HepG2 (cell line): ENCODE measurements around the gene C16orf54. TPM values are rescaled to one million over a fixed set of nuclear protein-coding genes. Genes with fewer than 3 reads are reported as not detected.
A peak's percentile ranks its signal among the peaks of the same experiment; 100 is the strongest.

Source experiments
- ATF7 ChIP-seq, 2 experiments: fragments of 450-650 bp in 1 of 2; sonication (generic) in 1 of 2; formaldehyde crosslinking in 1 of 2; IDR thresholded peaks; 2 replicates each; pipeline versions ENCODE4 v1.4.0 to v1.6.1; 2016 to 2020; ENCODE audit warnings: antibody characterized with exemption in 1 of 2, mild to moderate bottlenecking in 1 of 2, missing genetic modification reagents in 1 of 2
- BRF2 ChIP-seq: sonication (generic); formaldehyde crosslinking; IDR thresholded peaks from 2 replicates; pipeline ENCODE4 v1.8.1; 2022; ENCODE audit warnings: mild to moderate bottlenecking, missing genetic modification reagents
- GABPA ChIP-seq, 2 experiments: IDR thresholded peaks; 2 replicates each; pipeline ENCODE4 v1.6.1; 2011 to 2016; ENCODE audit warnings: low read depth in 2 of 2, low read length in 1 of 2, missing biosample characterization in 1 of 2, missing genetic modification characterization in 1 of 2
- HHEX ChIP-seq: IDR thresholded peaks from 2 replicates; pipeline ENCODE4 v1.6.1; 2016; ENCODE audit warnings: control low read depth
- HMG20A ChIP-seq: IDR thresholded peaks from 2 replicates; pipeline ENCODE4 v1.6.1; 2016; ENCODE audit warnings: borderline replicate concordance
- HOXA9 ChIP-seq: sonication (generic); formaldehyde crosslinking; IDR thresholded peaks from 2 replicates; pipeline ENCODE4 v1.8.1; 2022; ENCODE audit warnings: missing genetic modification reagents, mild to moderate bottlenecking, moderate library complexity, borderline replicate concordance
- IRF9 ChIP-seq: sonication (generic); formaldehyde crosslinking; IDR thresholded peaks from 2 replicates; pipeline ENCODE4 v1.8.0; 2022; ENCODE audit warnings: missing genetic modification reagents, mild to moderate bottlenecking, borderline replicate concordance
- ISL2 ChIP-seq: sonication (generic); formaldehyde crosslinking; IDR thresholded peaks from 2 replicates; pipeline ENCODE4 v1.5.0; 2020; ENCODE audit warnings: missing genetic modification reagents
- ISX ChIP-seq: sonication (generic); formaldehyde crosslinking; conservative IDR thresholded peaks from 2 replicates; pipeline ENCODE4 v1.5.0; 2020; ENCODE audit warnings: missing genetic modification reagents
- JUND ChIP-seq: sonication (generic); formaldehyde crosslinking; IDR thresholded peaks from 2 replicates; pipeline ENCODE4 v1.8.0; 2022; ENCODE audit warnings: mild to moderate bottlenecking, missing genetic modification reagents
- MEIS2 ChIP-seq: sonication (generic); formaldehyde crosslinking; IDR thresholded peaks from 2 replicates; pipeline ENCODE4 v1.9.0; 2021; ENCODE audit warnings: mild to moderate bottlenecking, missing genetic modification reagents
- NFYC ChIP-seq: IDR thresholded peaks from 2 replicates; pipeline ENCODE4 v1.6.1; 2016; ENCODE audit warnings: missing genetic modification reagents, missing compliant biosample characterization
- PCBP1 ChIP-seq: fragments of 200-400 bp; formaldehyde crosslinking; IDR thresholded peaks from 2 replicates; pipeline ENCODE4 v1.6.1; 2017; ENCODE audit warnings: mild to moderate bottlenecking, low read depth, low read length, borderline replicate concordance
- RCOR2 ChIP-seq: IDR thresholded peaks from 2 replicates; pipeline ENCODE4 v1.6.1; 2016; ENCODE audit warnings: missing biosample characterization, missing genetic modification reagents
- TOPORS ChIP-seq: sonication (generic); formaldehyde crosslinking; IDR thresholded peaks from 2 replicates; pipeline ENCODE4 v1.8.0; 2023; ENCODE audit warnings: mild to moderate bottlenecking, missing genetic modification reagents
- ZBTB21 ChIP-seq: sonication (generic); formaldehyde crosslinking; IDR thresholded peaks from 2 replicates; pipeline ENCODE4 v1.4.0; 2020; ENCODE audit warnings: missing genetic modification reagents
- ZBTB39 ChIP-seq: sonication (generic); formaldehyde crosslinking; IDR thresholded peaks from 2 replicates; pipeline ENCODE4 v1.5.0; 2020; ENCODE audit warnings: missing genetic modification reagents
- ZFP90 ChIP-seq: sonication (generic); formaldehyde crosslinking; IDR thresholded peaks from 2 replicates; pipeline ENCODE4 v1.8.0; 2022; ENCODE audit warnings: missing genetic modification reagents, mild to moderate bottlenecking, inconsistent platforms, borderline replicate concordance
- ZKSCAN1 ChIP-seq: fragments of 150-350 bp; IDR thresholded peaks from 2 replicates; pipeline ENCODE4 v1.6.1; 2014; ENCODE audit warnings: low read length
- ZNF124 ChIP-seq: sonication (generic); formaldehyde crosslinking; IDR thresholded peaks from 2 replicates; pipeline ENCODE4 v1.4.0; 2020; ENCODE audit warnings: missing genetic modification reagents
- ZNF564 ChIP-seq: sonication (generic); formaldehyde crosslinking; IDR thresholded peaks from 2 replicates; pipeline ENCODE4 v1.8.1; 2023; ENCODE audit warnings: mild to moderate bottlenecking, missing genetic modification reagents
- ZNF615 ChIP-seq: sonication (generic); formaldehyde crosslinking; IDR thresholded peaks from 2 replicates; pipeline ENCODE4 v1.5.0; 2020; ENCODE audit warnings: mild to moderate bottlenecking, missing genetic modification reagents, borderline replicate concordance
- ZNF770 ChIP-seq: sonication (generic); formaldehyde crosslinking; IDR thresholded peaks from 2 replicates; pipeline ENCODE4 v1.5.0; 2020; ENCODE audit warnings: mild to moderate bottlenecking, missing genetic modification reagents
- ZSCAN29 ChIP-seq: sonication (generic); formaldehyde crosslinking; conservative IDR thresholded peaks from 2 replicates; pipeline ENCODE4 v1.4.0; 2020; ENCODE audit warnings: mild to moderate bottlenecking, missing genetic modification reagents
- polyA plus RNA-seq, 8 experiments: library from polyadenylated mRNA; depleted of rRNA in 3 of 8; stranded (reverse) in 7 of 8; unstranded in 1 of 8; fragments of >200 nt; fragmentation: Illumina TruSeq in 4 of 8; extraction: Trizol in 4 of 8; gene quantifications; 2 replicates each; pipeline versions ENCODE4 v1.2.1 to v1.2.3, GENCODE V29; 2011 to 2016; ENCODE audit warnings: low read depth in 4 of 8, missing spikeins in 1 of 8, mixed read lengths in 1 of 8; ENCODE audit not compliant: insufficient read depth in 1 of 8
- total RNA-seq, 5 experiments: library from RNA; depleted of rRNA; stranded (reverse); fragments of >200 nt; fragmentation: Illumina TruSeq; extraction: Trizol; gene quantifications; 2 replicates each; pipeline ENCODE4 v1.2.3, GENCODE V29; 2016; ENCODE audit warnings: low read depth in 1 of 5

Gene C16orf54
- total and polyA plus RNA-seq, 2 of the 13 experiments (the other 11 are each of a cell fraction or from before 2014, with no cell fraction given), result not detected

GRCh38 chr16:29765167-29766032, 19.6 kb upstream of the C16orf54 start (continued):
- TF ChIP-seq BRF2 (CRISPR knock-in tag) (0 out of 2 replicates have a peak, but pooled peaks have one; percentile 58), ZBTB39 (CRISPR knock-in tag) (no peak), ZSCAN29 (CRISPR knock-in tag) (peak; percentile 98), HHEX (CRISPR knock-in tag) (no peak), ISX (no peak), JUND (peak; percentile 83), ATF7 (IDR thresholded peaks at IDR 0.05) (no peak), ATF7 (CRISPR knock-in tag; IDR thresholded peaks at IDR 0.05) (no peak; the same call in 1 of the 2 replicates), MEIS2 (CRISPR knock-in tag) (peak; percentile 100), HMG20A (CRISPR knock-in tag) (peak; percentile 89), IRF9 (CRISPR knock-in tag) (peak; percentile 91), ZNF615 (CRISPR knock-in tag) (0 out of 2 replicates have a peak, but pooled peaks have one; percentile 34), GABPA (IDR thresholded peaks at IDR 0.05; ENCODE audit: low read depth, low read length) (no peak), GABPA (CRISPR knock-in tag; IDR thresholded peaks at IDR 0.05; ENCODE audit: low read depth) (peak; percentile 58), ZNF124 (peak; percentile 96), PCBP1 (no peak), ISL2 (peak; percentile 92), ZKSCAN1 (peak; percentile 39; the same call in 1 of the 2 replicates), HOXA9 (CRISPR knock-in tag) (peak; percentile 100), ZBTB21 (no peak), TOPORS (CRISPR knock-in tag) (peak; percentile 89; the same call in 1 of the 2 replicates), ZFP90 (CRISPR knock-in tag) (peak; percentile 90), RCOR2 (peak; percentile 92), ZNF564 (CRISPR knock-in tag) (no peak), ZNF770 (CRISPR knock-in tag) (peak; percentile 94), NFYC (CRISPR knock-in tag) (no peak)
